Lower lobe of right lung (tissue), 2 donors: ENCODE data around the gene CACNA1C. TPM values are rescaled to one million over a fixed set of nuclear protein-coding genes. Genes with fewer than 3 reads are reported as not detected.

Experiments
- ATAC-seq, 2 donors: fragments of 200-7000 bp; cut with Tn5 transposase; one replicate each; pipeline ENCODE4 v1.9.1; 2020 to 2022; ENCODE audit warnings: mild to moderate bottlenecking in 2 of 2, moderate library complexity in 2 of 2
- DNase-seq: peaks from one replicate; pipeline ENCODE4 v3.0.0-alpha.2; 2020
- H3K27ac ChIP-seq: fragments of 200-600 bp; one replicate; pipeline ENCODE4 v1.8.0; 2022
- H3K27me3 ChIP-seq: fragments of 200-600 bp; one replicate; pipeline ENCODE4 v1.8.0; 2022; ENCODE audit warnings: low read depth
- H3K36me3 ChIP-seq: fragments of 200-600 bp; one replicate; pipeline ENCODE4 v1.8.0; 2022; ENCODE audit warnings: mild to moderate bottlenecking
- H3K4me1 ChIP-seq: fragments of 200-600 bp; one replicate; pipeline ENCODE4 v1.8.0; 2022
- H3K4me3 ChIP-seq: fragments of 200-600 bp; one replicate; pipeline ENCODE4 v1.8.0; 2022; ENCODE audit warnings: mild to moderate bottlenecking
- H3K9me3 ChIP-seq: fragments of 200-600 bp; one replicate; pipeline ENCODE4 v1.8.0; 2022
- intact Hi-C: fragments of 100-400 bp; cut with DNase I; formaldehyde crosslinking; loops from one replicate; pipeline ENCODE4 v1.11.0; 2022
- total RNA-seq: library from RNA; stranded (reverse); fragmentation: NEBNext Ultra II Directional; extraction: Animal tissue kit (Norgen Biotek cat#: 25700); gene quantifications from one replicate; pipeline ENCODE4 v1.2.1, GENCODE V29; 2021
- TF ChIP-seq, protein P1 (sequence below): fragments of 200-600 bp; IDR thresholded peaks from one replicate; pipeline ENCODE4 v1.8.0; 2022; ENCODE audit warnings: antibody characterized with exemption, mild to moderate bottlenecking
- donor health status: DM: no; HTN: yes; CAD: no; lungs with severe emphysema.

The CACNA1C gene
- total RNA-seq, 1 donor from 2014 or later = 8.4 TPM

GRCh38 chr12:2526371-2526770 is 473.6 kb downstream of the CACNA1C start:
- no peak overlapping the region for H3K4me3 ChIP-seq
- ATAC-seq (no peak), DNase-seq (no peak)
- H3K36me3 ChIP-seq = no peaks in the 10 kb centered on the region
- no peaks in the 10 kb centered on the region for H3K9me3 ChIP-seq
- no peaks in the 10 kb centered on the region for H3K27me3 ChIP-seq
- H3K4me1 ChIP-seq = no peaks in the 10 kb centered on the region
- TF ChIP-seq, protein P1, sequence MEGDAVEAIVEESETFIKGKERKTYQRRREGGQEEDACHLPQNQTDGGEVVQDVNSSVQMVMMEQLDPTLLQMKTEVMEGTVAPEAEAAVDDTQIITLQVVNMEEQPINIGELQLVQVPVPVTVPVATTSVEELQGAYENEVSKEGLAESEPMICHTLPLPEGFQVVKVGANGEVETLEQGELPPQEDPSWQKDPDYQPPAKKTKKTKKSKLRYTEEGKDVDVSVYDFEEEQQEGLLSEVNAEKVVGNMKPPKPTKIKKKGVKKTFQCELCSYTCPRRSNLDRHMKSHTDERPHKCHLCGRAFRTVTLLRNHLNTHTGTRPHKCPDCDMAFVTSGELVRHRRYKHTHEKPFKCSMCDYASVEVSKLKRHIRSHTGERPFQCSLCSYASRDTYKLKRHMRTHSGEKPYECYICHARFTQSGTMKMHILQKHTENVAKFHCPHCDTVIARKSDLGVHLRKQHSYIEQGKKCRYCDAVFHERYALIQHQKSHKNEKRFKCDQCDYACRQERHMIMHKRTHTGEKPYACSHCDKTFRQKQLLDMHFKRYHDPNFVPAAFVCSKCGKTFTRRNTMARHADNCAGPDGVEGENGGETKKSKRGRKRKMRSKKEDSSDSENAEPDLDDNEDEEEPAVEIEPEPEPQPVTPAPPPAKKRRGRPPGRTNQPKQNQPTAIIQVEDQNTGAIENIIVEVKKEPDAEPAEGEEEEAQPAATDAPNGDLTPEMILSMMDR = no peak
- intact Hi-C loops = no loop called here
- no peak overlapping the region for H3K27ac ChIP-seq

DNA sequence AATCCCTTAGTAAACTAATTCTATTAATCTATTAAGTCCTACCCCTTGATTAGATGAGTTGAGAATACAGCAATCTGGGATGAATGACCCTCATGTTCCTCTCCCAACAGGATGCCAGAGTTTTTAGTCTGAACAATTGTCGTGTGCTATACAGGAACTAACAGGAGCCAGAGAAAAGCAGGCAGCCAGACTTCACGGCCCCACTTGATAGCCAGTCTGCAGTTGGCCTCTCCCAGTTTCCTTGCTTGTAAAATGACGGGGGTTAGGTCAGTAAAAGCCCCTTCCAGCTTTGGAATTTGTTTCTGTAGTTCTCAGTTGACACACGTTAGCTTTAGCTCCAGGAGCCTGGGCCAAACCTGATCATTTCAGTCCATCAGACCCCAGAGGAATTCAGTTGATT is 475.2 kb downstream of the CACNA1C start:
- Histone ChIP-seq H3K4me1 (no peaks in the 10 kb centered on the region), H3K36me3 (no peaks in the 10 kb centered on the region), H3K27ac (no peak overlapping the region), H3K4me3 (no peak overlapping the region), H3K27me3 (no peaks in the 10 kb centered on the region), H3K9me3 (no peaks in the 10 kb centered on the region)
- DNase-seq (no peak), ATAC-seq (no peak)
- TF ChIP-seq, protein P1 = no peak
- intact Hi-C loops = no loop called here

DNA sequence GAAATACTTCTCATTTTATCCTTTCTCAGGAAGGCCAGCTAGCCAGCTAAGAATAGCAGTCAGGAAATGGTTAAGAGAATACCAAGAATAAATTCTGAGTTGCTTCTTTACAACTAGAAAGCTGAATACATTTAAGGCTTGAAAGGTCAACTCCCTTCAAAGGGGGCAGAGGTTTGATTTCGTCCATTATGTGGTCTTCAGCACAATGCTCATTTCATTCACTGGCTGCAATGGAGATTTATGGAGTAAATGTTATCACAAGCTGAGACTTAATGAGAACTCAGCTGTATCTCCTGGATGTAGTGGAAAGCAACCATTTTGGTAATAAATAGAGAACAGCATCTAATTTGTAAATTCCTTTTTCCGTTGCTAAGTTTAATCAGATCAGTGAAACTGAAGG is 477.0 kb downstream of the CACNA1C start:
- Histone ChIP-seq H3K9me3 (no peaks in the 10 kb centered on the region), H3K4me3 (no peak overlapping the region), H3K27ac (no peak overlapping the region), H3K36me3 (no peaks in the 10 kb centered on the region), H3K4me1 (no peaks in the 10 kb centered on the region), H3K27me3 (no peaks in the 10 kb centered on the region)
- DNase-seq = no peak
- intact Hi-C loops = no loop called here
- TF ChIP-seq, protein P1 = no peak
- no peak for ATAC-seq

DNA sequence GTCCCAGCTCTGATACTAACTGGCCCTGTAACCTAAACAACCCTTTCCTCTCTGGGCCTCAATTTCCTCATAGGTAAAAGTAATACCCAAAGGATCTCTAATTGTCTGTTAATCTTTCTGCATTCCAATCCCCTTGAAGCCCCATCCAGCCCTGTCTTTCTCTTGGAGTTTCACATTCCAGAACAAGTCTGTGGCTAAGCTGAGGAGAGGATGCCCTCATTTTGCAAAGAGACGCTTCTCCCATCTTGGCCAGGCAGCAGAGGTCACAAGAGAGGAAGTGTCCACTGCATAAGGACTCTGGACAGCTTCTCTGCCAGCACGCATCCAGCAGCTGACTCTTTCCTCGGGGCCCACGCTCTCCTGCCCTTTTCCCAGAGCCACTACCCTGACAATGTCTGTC is 478.6 kb downstream of the CACNA1C start:
- H3K9me3 ChIP-seq = no peaks in the 10 kb centered on the region
- no peak overlapping the region for H3K4me3 ChIP-seq
- intact Hi-C loops = no loop called here
- no peaks in the 10 kb centered on the region for H3K27me3 ChIP-seq
- H3K4me1 ChIP-seq = no peaks in the 10 kb centered on the region
- H3K27ac ChIP-seq = no peak overlapping the region
- ATAC-seq = no peak
- no peaks in the 10 kb centered on the region for H3K36me3 ChIP-seq
- no peak for DNase-seq
- TF ChIP-seq, protein P1 = no peak

- TF ChIP-seq, protein P1 = no peak
- no peak for ATAC-seq
- intact Hi-C loops = no loop called here
- Histone ChIP-seq H3K4me3 (no peak overlapping the region), H3K9me3 (no peaks in the 10 kb centered on the region), H3K4me1 (no peaks in the 10 kb centered on the region), H3K27ac (no peak overlapping the region), H3K36me3 (no peaks in the 10 kb centered on the region), H3K27me3 (no peaks in the 10 kb centered on the region)
- DNase-seq = no peak
Measured at GRCh38 chr12:2533036-2533435, 480.2 kb downstream of the CACNA1C start.
